GM21619 (cell line): ENCODE measurements around the gene ZDHHC12.

Experiments used
- ATAC-seq: cut with Tn5 transposase; IDR thresholded peaks from one replicate; pipeline ENCODE4 v1.9.1; 2021; ENCODE audit not compliant: unreplicated experiment

The ZDHHC12 gene

GRCh38 chr9:128688501-128689292, 35.2 kb downstream of the ZDHHC12 start, which contains the start of gene SET:
Gene SET, plus strand, starts transcription at chr9:128689222. Its CDS starts 361 bp downstream, at chr9:128689583.
- peak; percentile 56 for ATAC-seq

- no peak for ATAC-seq
Measured at GRCh38 chr9:128687453-128687852, 36.5 kb downstream of the ZDHHC12 start.

GRCh38 chr9:128685636-128686489, 38.1 kb downstream of the ZDHHC12 start:
- ATAC-seq = no peak

- ATAC-seq = peak; percentile 33
Measured at GRCh38 chr9:128684325-128685199, 39.4 kb downstream of the ZDHHC12 start.

- ATAC-seq = no peak
Measured at GRCh38 chr9:128684065-128684324, 39.9 kb downstream of the ZDHHC12 start.

GRCh38 chr9:128683340-128684064, 40.4 kb downstream of the ZDHHC12 start:
- ATAC-seq = peak; percentile 36

GRCh38 chr9:128677794-128678193, 46.1 kb downstream of the ZDHHC12 start:
- ATAC-seq = no peak

- no peak for ATAC-seq
Measured at GRCh38 chr9:128675382-128675781, 48.5 kb downstream of the ZDHHC12 start.
